Endothelial cell of umbilical vein (primary cell): ENCODE measurements around the gene TBC1D21.

Experiments used
- CTCF ChIP-seq, 2 donors: IDR thresholded peaks; 1 replicate in 1 of 2; 2 replicates in 1 of 2; pipeline ENCODE4 v1.5.1; 2011; ENCODE audit warnings: low read length in 2 of 2, mild to moderate bottlenecking in 2 of 2, moderate library complexity in 2 of 2, control low read depth in 1 of 2, inconsistent platforms in 1 of 2, low read depth in 1 of 2; ENCODE audit not compliant: insufficient read depth in 1 of 2; ENCODE audit errors: extremely low read depth in 1 of 2
- EZH2 ChIP-seq: IDR thresholded peaks from 2 replicates; pipeline ENCODE4 v1.6.1; 2012; ENCODE audit warnings: borderline replicate concordance, low read depth, mild to moderate bottlenecking, moderate library complexity, low read length, inconsistent platforms; ENCODE audit not compliant: severe bottlenecking
- GATA2 ChIP-seq: IDR thresholded peaks from 2 replicates; pipeline ENCODE4 v1.7.0; 2011; ENCODE audit warnings: low read depth, mild to moderate bottlenecking, moderate library complexity, mixed read lengths, low read length; ENCODE audit not compliant: insufficient read length, insufficient read depth
- MAX ChIP-seq: IDR thresholded peaks from 2 replicates; pipeline ENCODE4 v1.6.1; 2011; ENCODE audit not compliant: insufficient read depth, insufficient read length
- MYC ChIP-seq: IDR thresholded peaks from one replicate; pipeline ENCODE4 v1.6.1; 2011; ENCODE audit warnings: mild to moderate bottlenecking, low read depth, low read length
- POLR2A ChIP-seq: IDR thresholded peaks from 2 replicates; pipeline ENCODE4 v1.6.1; 2012; ENCODE audit warnings: low read depth, mild to moderate bottlenecking, control low read depth, low read length
- POLR2AphosphoS5 ChIP-seq: IDR thresholded peaks from 2 replicates; pipeline ENCODE4 v1.6.1; 2012; ENCODE audit warnings: low read depth, mild to moderate bottlenecking, control low read depth, low read length, moderate library complexity; ENCODE audit not compliant: insufficient read depth

GRCh38 chr15:73858062-73858461 lies 15.3 kb upstream of the TBC1D21 start:
- no peak for TF ChIP-seq CTCF (IDR thresholded peaks at IDR 0.05; ENCODE audit: extremely low read depth in 1 of 2, insufficient read depth in 1 of 2, low read depth in 1 of 2, low read length in 2 of 2)
- no peak for TF ChIP-seq MAX
- no peak for TF ChIP-seq POLR2A
- TF ChIP-seq GATA2, result no peak
- TF ChIP-seq EZH2, result no peak
- no peak for TF ChIP-seq POLR2AphosphoS5
- TF ChIP-seq MYC, result no peak
